DND-41 (cell line): ENCODE results near the gene COBL.

Experiments used
- ATAC-seq: fragments of 200-7000 bp; cut with Tn5 transposase; 3 replicates; pipeline ENCODE4 v1.9.1; 2021; ENCODE audit warnings: low read depth; ENCODE audit not compliant: insufficient read depth
- DNase-seq: peaks from one replicate; pipeline ENCODE4 v3.0.0-alpha.2; 2020
- H2AFZ ChIP-seq: 2 replicates; pipeline ENCODE4 v1.6.0; 2012; ENCODE audit warnings: low read depth, low read length
- H3K27ac ChIP-seq: 2 replicates; pipeline ENCODE4 v1.5.1; 2012; ENCODE audit warnings: low read length, inconsistent platforms
- H3K27me3 ChIP-seq: fragments of 200-600 bp; sonication (generic); 2 replicates; pipeline ENCODE4 v1.6.0; 2012; ENCODE audit warnings: low read length, mild to moderate bottlenecking, inconsistent platforms; ENCODE audit not compliant: insufficient read depth, poor library complexity
- H3K36me3 ChIP-seq: 2 replicates; pipeline ENCODE4 v1.5.1; 2012; ENCODE audit warnings: low read length, inconsistent platforms; ENCODE audit not compliant: insufficient read depth
- H3K4me1 ChIP-seq: 2 replicates; pipeline ENCODE4 v1.5.1; 2012; ENCODE audit warnings: mild to moderate bottlenecking, low read length; ENCODE audit not compliant: insufficient read depth
- H3K4me2 ChIP-seq: 2 replicates; pipeline ENCODE4 v1.6.0; 2012; ENCODE audit warnings: mild to moderate bottlenecking, moderate library complexity, low read length, inconsistent platforms; ENCODE audit not compliant: insufficient read depth
- H3K4me3 ChIP-seq, 2 experiments: fragments of 200-600 bp in 1 of 2; shearing (Covaris generic) in 1 of 2; 2 replicates each; pipeline ENCODE4 v1.5.1; 2012 to 2016; ENCODE audit warnings: inconsistent platforms in 2 of 2, low read length in 2 of 2, mild to moderate bottlenecking in 2 of 2, low read depth in 1 of 2, moderate library complexity in 1 of 2
- H3K79me2 ChIP-seq: 2 replicates; pipeline ENCODE4 v1.6.0; 2012; ENCODE audit warnings: low read length, inconsistent platforms; ENCODE audit not compliant: insufficient read depth
- H3K9ac ChIP-seq: 2 replicates; pipeline ENCODE4 v1.6.0; 2012; ENCODE audit warnings: low read depth, mild to moderate bottlenecking, inconsistent platforms, low read length, moderate library complexity
- H3K9me3 ChIP-seq: 2 replicates; pipeline ENCODE4 v1.5.1; 2012; ENCODE audit warnings: low read length, moderate library complexity, mild to moderate bottlenecking, inconsistent platforms; ENCODE audit not compliant: insufficient read depth, severe bottlenecking
- H4K20me1 ChIP-seq: 2 replicates; pipeline ENCODE4 v1.6.0; 2012; ENCODE audit warnings: low read length; ENCODE audit not compliant: insufficient read depth
- EZH2 ChIP-seq: IDR thresholded peaks from 3 replicates; pipeline ENCODE4 v1.6.1; 2012; ENCODE audit warnings: borderline replicate concordance, low read depth, mild to moderate bottlenecking, moderate library complexity, low read length, inconsistent platforms; ENCODE audit not compliant: severe bottlenecking
- TF ChIP-seq, protein P1 (sequence below): IDR thresholded peaks from 2 replicates; pipeline ENCODE4 v1.5.1; 2012; ENCODE audit warnings: borderline replicate concordance, low read length, moderate library complexity, mild to moderate bottlenecking; ENCODE audit not compliant: poor library complexity, severe bottlenecking; ENCODE audit errors: extremely low read depth

COBL gene

GRCh38 chr7:51324206-51324898, 7.7 kb upstream of the COBL start:
- H2AFZ ChIP-seq, result no peak overlapping the region
- ATAC-seq (no peak), DNase-seq (no peak)
- H3K4me2 ChIP-seq, result no peak overlapping the region
- no peak overlapping the region for H3K27ac ChIP-seq
- H3K36me3 ChIP-seq, result no peaks in the 10 kb centered on the region
- H3K4me3 ChIP-seq, result no peak overlapping the region
- no peak for TF ChIP-seq EZH2
- TF ChIP-seq, protein P1, sequence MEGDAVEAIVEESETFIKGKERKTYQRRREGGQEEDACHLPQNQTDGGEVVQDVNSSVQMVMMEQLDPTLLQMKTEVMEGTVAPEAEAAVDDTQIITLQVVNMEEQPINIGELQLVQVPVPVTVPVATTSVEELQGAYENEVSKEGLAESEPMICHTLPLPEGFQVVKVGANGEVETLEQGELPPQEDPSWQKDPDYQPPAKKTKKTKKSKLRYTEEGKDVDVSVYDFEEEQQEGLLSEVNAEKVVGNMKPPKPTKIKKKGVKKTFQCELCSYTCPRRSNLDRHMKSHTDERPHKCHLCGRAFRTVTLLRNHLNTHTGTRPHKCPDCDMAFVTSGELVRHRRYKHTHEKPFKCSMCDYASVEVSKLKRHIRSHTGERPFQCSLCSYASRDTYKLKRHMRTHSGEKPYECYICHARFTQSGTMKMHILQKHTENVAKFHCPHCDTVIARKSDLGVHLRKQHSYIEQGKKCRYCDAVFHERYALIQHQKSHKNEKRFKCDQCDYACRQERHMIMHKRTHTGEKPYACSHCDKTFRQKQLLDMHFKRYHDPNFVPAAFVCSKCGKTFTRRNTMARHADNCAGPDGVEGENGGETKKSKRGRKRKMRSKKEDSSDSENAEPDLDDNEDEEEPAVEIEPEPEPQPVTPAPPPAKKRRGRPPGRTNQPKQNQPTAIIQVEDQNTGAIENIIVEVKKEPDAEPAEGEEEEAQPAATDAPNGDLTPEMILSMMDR, result no peak
- H3K4me1 ChIP-seq, result no peaks in the 10 kb centered on the region
- no peaks in the 10 kb centered on the region for H3K9me3 ChIP-seq
- H4K20me1 ChIP-seq, result no peaks in the 10 kb centered on the region
- H3K27me3 ChIP-seq, result no peaks in the 10 kb centered on the region
- H3K79me2 ChIP-seq, result no peaks in the 10 kb centered on the region
- H3K9ac ChIP-seq, result no peak overlapping the region

DNA sequence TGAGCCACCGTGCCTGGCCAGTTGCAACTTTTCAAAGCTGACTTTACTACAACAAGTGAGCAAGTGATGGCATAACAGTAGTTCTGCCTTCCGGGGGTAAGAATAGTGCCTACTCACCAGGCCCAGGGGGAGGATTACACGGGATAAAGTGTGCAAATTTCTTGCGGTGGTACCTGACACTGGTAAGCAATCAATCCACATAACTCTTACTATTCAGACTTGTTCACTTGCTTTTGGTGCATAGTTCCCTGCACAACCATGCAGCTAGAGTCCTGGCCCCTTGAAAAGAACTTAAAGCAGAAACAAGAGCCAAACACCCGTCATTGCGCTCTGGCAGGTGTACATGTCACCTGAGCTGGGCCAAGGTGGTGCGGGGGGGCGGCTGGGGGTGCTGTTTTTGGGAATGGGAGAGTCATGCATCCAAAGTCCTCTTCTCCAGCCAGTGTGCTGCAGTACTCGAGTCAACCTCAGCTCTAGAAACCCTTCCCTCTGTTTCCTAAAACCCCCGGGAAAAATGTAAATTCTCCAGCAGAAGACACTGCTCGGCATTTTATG, 5.4 kb upstream of the COBL start:
- no peaks in the 10 kb centered on the region for H3K27me3 ChIP-seq
- no peaks in the 10 kb centered on the region for H4K20me1 ChIP-seq
- H3K27ac ChIP-seq, result no peak overlapping the region
- H3K4me2 ChIP-seq, result no peak overlapping the region
- H3K79me2 ChIP-seq, result no peaks in the 10 kb centered on the region
- no peaks in the 10 kb centered on the region for H3K4me1 ChIP-seq
- no peak overlapping the region for H3K4me3 ChIP-seq
- H3K9me3 ChIP-seq, result no peaks in the 10 kb centered on the region
- DNase-seq, result no peak
- no peak overlapping the region for H2AFZ ChIP-seq
- H3K9ac ChIP-seq, result no peak overlapping the region
- no peaks in the 10 kb centered on the region for H3K36me3 ChIP-seq
- TF ChIP-seq, protein P1, result no peak
- TF ChIP-seq EZH2, result no peak
- ATAC-seq, result no peak

DNA sequence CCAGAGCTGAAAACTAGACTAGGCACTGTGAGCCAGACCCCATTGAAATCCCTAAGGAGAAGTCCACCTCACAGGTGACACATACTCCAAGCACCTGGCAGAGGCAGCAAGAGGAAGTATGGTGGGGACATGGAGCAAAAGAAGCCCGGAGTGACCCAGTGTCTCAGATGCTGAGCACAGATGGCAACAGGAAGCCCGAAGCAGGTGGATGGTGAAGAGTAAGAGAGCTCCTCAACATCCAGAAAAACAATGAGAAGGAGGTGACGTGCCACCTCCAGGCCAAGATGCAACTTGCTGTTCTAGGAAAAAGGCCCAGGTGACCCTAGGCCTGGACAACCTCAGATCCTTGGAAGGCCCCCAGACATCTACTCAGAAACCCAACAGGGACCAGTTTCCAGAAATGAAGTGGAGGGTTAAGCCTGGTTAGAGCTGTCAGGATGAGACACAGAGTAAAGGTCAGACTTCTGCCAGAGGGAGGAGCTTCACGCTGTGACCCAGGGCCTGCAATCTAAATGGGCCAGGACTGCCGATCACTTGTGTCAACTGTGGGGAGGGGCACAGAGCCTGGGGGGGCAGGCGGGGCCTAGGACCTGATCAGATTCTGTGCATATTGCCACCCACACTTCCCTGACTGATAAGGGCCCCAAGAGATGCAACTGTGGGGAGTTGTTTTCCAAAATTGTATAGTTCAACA, 2.4 kb upstream of the COBL start:
- TF ChIP-seq, protein P1, result no peak
- no peak for TF ChIP-seq EZH2
- Histone ChIP-seq H3K27ac (no peak overlapping the region), H4K20me1 (no peaks in the 10 kb centered on the region), H3K9ac (no peak overlapping the region), H3K4me2 (no peak overlapping the region), H3K4me3 (no peak overlapping the region), H3K36me3 (no peaks in the 10 kb centered on the region), H3K79me2 (no peaks in the 10 kb centered on the region), H3K27me3 (no peaks in the 10 kb centered on the region), H3K4me1 (no peaks in the 10 kb centered on the region), H3K9me3 (no peaks in the 10 kb centered on the region), H2AFZ (no peak overlapping the region)
- DNase-seq (no peak), ATAC-seq (no peak)
